DOHH2 (cell line): ENCODE results near the gene DENND1B.

ENCODE experiments used
- H3F3A ChIP-seq: fragments of 200-600 bp; sonication (generic), shearing (Covaris generic); 2 replicates; pipeline ENCODE4 v1.6.0; 2016; ENCODE audit warnings: antibody characterized with exemption, mild to moderate bottlenecking; ENCODE audit not compliant: control insufficient read depth, insufficient read depth
- H3K27ac ChIP-seq: fragments of 200-600 bp; sonication (generic); 2 replicates; pipeline ENCODE4 v1.5.1; 2014; ENCODE audit warnings: low read depth, mild to moderate bottlenecking, low read length, moderate library complexity
- H3K27me3 ChIP-seq: fragments of 200-600 bp; sonication (generic); 2 replicates; pipeline ENCODE4 v1.6.1; 2014; ENCODE audit warnings: mild to moderate bottlenecking, low read length, mixed read lengths; ENCODE audit not compliant: control insufficient read depth
- H3K36me3 ChIP-seq: fragments of 200-600 bp; sonication (generic); 2 replicates; pipeline ENCODE4 v1.6.1; 2014; ENCODE audit warnings: mild to moderate bottlenecking, low read length, moderate library complexity, mixed read lengths; ENCODE audit not compliant: control insufficient read depth
- H3K4me1 ChIP-seq: fragments of 200-600 bp; sonication (generic); 2 replicates; pipeline ENCODE4 v1.6.1; 2014; ENCODE audit warnings: mild to moderate bottlenecking, low read length, mixed read lengths; ENCODE audit not compliant: control insufficient read depth
- H3K4me2 ChIP-seq: fragments of 200-600 bp; sonication (generic); 2 replicates; pipeline ENCODE4 v1.6.0; 2014; ENCODE audit warnings: mild to moderate bottlenecking, low read length, moderate library complexity
- H3K4me3 ChIP-seq: fragments of 200-600 bp; sonication (generic); 2 replicates; pipeline ENCODE4 v1.5.1; 2014; ENCODE audit warnings: mild to moderate bottlenecking, low read length, mixed read lengths
- H3K79me2 ChIP-seq: fragments of 200-600 bp; sonication (generic); 2 replicates; pipeline ENCODE4 v1.6.1; 2014; ENCODE audit warnings: mild to moderate bottlenecking, low read length, mixed read lengths; ENCODE audit not compliant: control insufficient read depth
- H3K9me2 ChIP-seq: fragments of 200-600 bp; sonication (generic); replicated peaks from 2 replicates; pipeline ENCODE4 v1.6.1; 2014; ENCODE audit warnings: mild to moderate bottlenecking, low read length, mixed read lengths; ENCODE audit not compliant: control insufficient read depth
- H3K9me3 ChIP-seq: fragments of 200-600 bp; sonication (generic); 2 replicates; pipeline ENCODE4 v1.6.1; 2014; ENCODE audit warnings: antibody characterized with exemption, low read length, mixed read lengths; ENCODE audit not compliant: control insufficient read depth, insufficient read depth
- H4K20me1 ChIP-seq: fragments of 200-600 bp; sonication (generic); 2 replicates; pipeline ENCODE4 v1.6.0; 2014; ENCODE audit warnings: low read depth, mild to moderate bottlenecking, antibody characterized with exemption, low read length, moderate library complexity; ENCODE audit not compliant: control insufficient read depth, insufficient read depth
- CTCF ChIP-seq: fragments of 200-600 bp; sonication (generic); IDR thresholded peaks from one replicate; pipeline ENCODE4 v1.5.1; 2014; ENCODE audit warnings: antibody characterized with exemption, mild to moderate bottlenecking, low read depth, low read length; ENCODE audit not compliant: poor library complexity, severe bottlenecking
- EZH2phosphoT487 ChIP-seq: fragments of 200-600 bp; sonication (generic); IDR thresholded peaks from 2 replicates; pipeline ENCODE4 v1.6.1; 2017; ENCODE audit warnings: borderline replicate concordance, mild to moderate bottlenecking, antibody characterized with exemption, low read length, moderate library complexity, mixed read lengths

Gene DENND1B

GRCh38 chr1:197801684-197802083, 26.4 kb upstream of the DENND1B start:
- H3K79me2 ChIP-seq: no peaks in the 10 kb centered on the region
- no peaks in the 10 kb centered on the region for H3K9me2 ChIP-seq
- TF ChIP-seq CTCF: no peak
- no peak for TF ChIP-seq EZH2phosphoT487
- H3F3A ChIP-seq: no peaks in the 10 kb centered on the region
- H3K9me3 ChIP-seq: peaks cover 16% of the 10 kb centered on the region; the same call in 1 of the 2 replicates
- no peaks in the 10 kb centered on the region for H3K4me1 ChIP-seq
- no peaks in the 10 kb centered on the region for H4K20me1 ChIP-seq
- no peaks in the 10 kb centered on the region for H3K36me3 ChIP-seq
- no peaks in the 10 kb centered on the region for H3K27me3 ChIP-seq
- H3K27ac ChIP-seq: no peak overlapping the region
- no peak overlapping the region for H3K4me3 ChIP-seq
- no peak overlapping the region for H3K4me2 ChIP-seq

- Histone ChIP-seq H3K4me2 (no peak overlapping the region), H3K9me2 (no peaks in the 10 kb centered on the region), H4K20me1 (no peaks in the 10 kb centered on the region), H3K27ac (no peak overlapping the region), H3K4me1 (no peaks in the 10 kb centered on the region), H3K9me3 (peaks cover 20% of the 10 kb centered on the region; the same call in 1 of the 2 replicates), H3K79me2 (no peaks in the 10 kb centered on the region), H3K4me3 (no peak overlapping the region), H3K36me3 (no peaks in the 10 kb centered on the region), H3K27me3 (no peaks in the 10 kb centered on the region), H3F3A (no peaks in the 10 kb centered on the region)
- TF ChIP-seq CTCF (no peak), EZH2phosphoT487 (no peak)
These were observed 25.8 kb upstream of the DENND1B start for GRCh38 chr1:197801111-197801482.

GRCh38 chr1:197800379-197801110, 25.3 kb upstream of the DENND1B start:
- Histone ChIP-seq H3K79me2 (no peaks in the 10 kb centered on the region), H3K9me3 (peaks cover 20% of the 10 kb centered on the region; the same call in 1 of the 2 replicates), H3K27me3 (no peaks in the 10 kb centered on the region), H3K9me2 (no peaks in the 10 kb centered on the region), H3K4me1 (no peaks in the 10 kb centered on the region), H3K4me2 (no peak overlapping the region), H3K27ac (no peak overlapping the region), H4K20me1 (no peaks in the 10 kb centered on the region), H3K36me3 (no peaks in the 10 kb centered on the region), H3K4me3 (no peak overlapping the region), H3F3A (no peaks in the 10 kb centered on the region)
- TF ChIP-seq EZH2phosphoT487: no peak
- TF ChIP-seq CTCF: no peak
